Gastrocnemius medialis (tissue), 4 donors: Measurements from ENCODE around the gene CBX8. TPM values are rescaled to one million over a fixed set of nuclear protein-coding genes. Genes with fewer than 3 reads are reported as not detected.
"Not testable (repeated sequence)": the region's sequence is repeated elsewhere in the genome, so short reads cannot be mapped to it uniquely, and the experiment has no call there.

ENCODE experiments used
- ATAC-seq, 2 donors: fragments of 150-250 bp; one replicate each; pipeline ENCODE4 v1.9.1; 2016
- DNase-seq, 2 donors: peaks; one replicate each; pipeline ENCODE4 v3.0.0-alpha.2; 2019
- H3K27ac ChIP-seq, 4 donors: fragments of 200-600 bp; sonication (generic); 1 replicate in 1 of 4; 2 replicates in 3 of 4; pipeline ENCODE4 v1.5.1; 2016 to 2018; ENCODE audit warnings: mild to moderate bottlenecking in 2 of 4, moderate library complexity in 1 of 4
- H3K27me3 ChIP-seq, 3 donors: fragments of 200-600 bp; sonication (generic) in 2 of 3; 1 replicate in 1 of 3; 2 replicates in 2 of 3; pipeline versions ENCODE4 v1.5.1 to v1.6.0; 2016 to 2019; ENCODE audit warnings: mild to moderate bottlenecking in 1 of 3, moderate library complexity in 1 of 3
- H3K36me3 ChIP-seq, 2 donors: fragments of 200-600 bp; sonication (generic) in 1 of 2; one replicate each; pipeline ENCODE4 v1.5.1; 2017 to 2018
- H3K4me1 ChIP-seq, 2 donors: fragments of 200-600 bp; sonication (generic) in 1 of 2; one replicate each; pipeline ENCODE4 v1.5.1; 2016 to 2017; ENCODE audit warnings: mild to moderate bottlenecking in 2 of 2
- H3K4me3 ChIP-seq, 4 donors: fragments of 200-600 bp; sonication (generic) in 3 of 4; 1 replicate in 1 of 4; 2 replicates in 3 of 4; pipeline ENCODE4 v1.5.1; 2016 to 2019; ENCODE audit warnings: mild to moderate bottlenecking in 2 of 4
- H3K9me3 ChIP-seq, 3 donors: fragments of 200-600 bp; sonication (generic) in 2 of 3; 1 replicate in 1 of 3; 2 replicates in 2 of 3; pipeline ENCODE4 v1.5.1; 2016 to 2019
- POLR2A ChIP-seq, 2 donors: fragments of 450-650 bp; IDR thresholded peaks; one replicate each; pipeline ENCODE4 v1.6.1; 2017; ENCODE audit warnings: antibody characterized with exemption in 2 of 2, mild to moderate bottlenecking in 2 of 2, moderate library complexity in 2 of 2
- in situ Hi-C, 4 donors: fragments of 200-750 bp; cut with MboI; loops; one replicate each; pipeline versions ENCODE4 v1.15.0 to v1.8.0; 2017; ENCODE audit warnings: low sequenced_read_pairs in 4 of 4
- intact Hi-C: fragments of 100-400 bp; cut with DNase I; formaldehyde crosslinking; loops from one replicate; pipeline ENCODE4 v1.15.1; 2023; ENCODE audit warnings: low total_unique reads
- total RNA-seq, 4 donors: library from RNA; depleted of rRNA; stranded (reverse); fragments of >200 nt; gene quantifications; one replicate each; pipeline versions ENCODE4 v1.1.0 to v1.2.3, GENCODE V29; 2016
- TF ChIP-seq, protein P1 (sequence below), 5 experiments: fragments of 450-650 bp in 3 of 5; fragments of 200-600 bp in 2 of 5; sonication (generic) in 2 of 5; IDR thresholded peaks in 4 of 5; conservative IDR thresholded peaks in 1 of 5; 1 replicate in 4 of 5; 2 replicates in 1 of 5; pipeline ENCODE4 v1.5.1; 2016 to 2019; ENCODE audit warnings: antibody characterized with exemption in 5 of 5, mild to moderate bottlenecking in 3 of 5, moderate library complexity in 3 of 5

The CBX8 gene
- total RNA-seq, 4 donors from 2014 or later: 0.18 to 0.94 (median 0.49) TPM; not detected in 1

DNA sequence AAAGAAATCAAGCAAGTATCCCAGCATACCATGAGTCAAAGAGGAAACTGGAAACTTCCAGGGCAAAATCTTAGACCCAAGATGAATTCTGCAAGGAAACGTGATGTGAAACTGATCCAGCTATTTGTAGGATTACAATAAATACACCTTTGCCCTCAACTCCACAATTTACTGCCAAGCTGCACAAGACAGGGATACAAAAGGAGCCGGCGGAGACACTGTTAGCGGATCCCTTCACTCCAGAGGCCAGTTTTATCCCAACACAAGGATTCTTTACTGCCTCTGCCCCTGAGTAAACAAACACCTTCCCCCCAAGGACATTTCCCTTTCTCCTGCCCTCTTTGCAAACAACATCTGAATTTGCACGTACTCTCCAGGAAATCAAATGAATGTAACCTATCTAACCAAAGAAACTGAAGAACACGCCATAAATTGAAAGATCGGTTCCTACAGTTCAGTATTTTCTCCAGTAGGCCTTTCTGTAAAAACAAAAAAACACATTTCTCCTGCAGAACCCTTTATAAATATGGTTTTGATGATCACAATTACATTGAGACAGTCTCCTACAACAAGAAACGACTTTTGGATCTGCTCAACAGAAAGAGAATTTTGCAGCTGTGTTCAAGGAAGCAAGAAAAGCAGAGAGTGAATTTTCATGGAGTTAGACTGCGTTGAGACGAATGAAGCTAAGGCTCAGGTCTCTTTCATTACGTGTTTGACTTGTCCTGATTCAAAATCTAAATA is 20.3 kb downstream of the CBX8 start:
- no peaks in the 10 kb centered on the region for H3K9me3 ChIP-seq
- H3K27ac ChIP-seq: peak overlapping the region in 3 of 4 donors; percentile 65 to 71 (median 69)
- DNase-seq (no peak), ATAC-seq (no peak)
- H3K36me3 ChIP-seq: no peaks in the 10 kb centered on the region
- H3K4me3 ChIP-seq: peak overlapping the region in 2 of 4 donors; percentile 61 to 63
- intact Hi-C loops (loop anchor here (1.0 kb wide), 1 partner anchor 21 kb away; the partner anchor contains the start of gene CBX8), in situ Hi-C loops (no loop called here)
- TF ChIP-seq, protein P1, sequence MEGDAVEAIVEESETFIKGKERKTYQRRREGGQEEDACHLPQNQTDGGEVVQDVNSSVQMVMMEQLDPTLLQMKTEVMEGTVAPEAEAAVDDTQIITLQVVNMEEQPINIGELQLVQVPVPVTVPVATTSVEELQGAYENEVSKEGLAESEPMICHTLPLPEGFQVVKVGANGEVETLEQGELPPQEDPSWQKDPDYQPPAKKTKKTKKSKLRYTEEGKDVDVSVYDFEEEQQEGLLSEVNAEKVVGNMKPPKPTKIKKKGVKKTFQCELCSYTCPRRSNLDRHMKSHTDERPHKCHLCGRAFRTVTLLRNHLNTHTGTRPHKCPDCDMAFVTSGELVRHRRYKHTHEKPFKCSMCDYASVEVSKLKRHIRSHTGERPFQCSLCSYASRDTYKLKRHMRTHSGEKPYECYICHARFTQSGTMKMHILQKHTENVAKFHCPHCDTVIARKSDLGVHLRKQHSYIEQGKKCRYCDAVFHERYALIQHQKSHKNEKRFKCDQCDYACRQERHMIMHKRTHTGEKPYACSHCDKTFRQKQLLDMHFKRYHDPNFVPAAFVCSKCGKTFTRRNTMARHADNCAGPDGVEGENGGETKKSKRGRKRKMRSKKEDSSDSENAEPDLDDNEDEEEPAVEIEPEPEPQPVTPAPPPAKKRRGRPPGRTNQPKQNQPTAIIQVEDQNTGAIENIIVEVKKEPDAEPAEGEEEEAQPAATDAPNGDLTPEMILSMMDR (IDR thresholded peaks at IDR 0.05 in 4 of 5, conservative IDR thresholded peaks at IDR 0.05 in 1 of 5): no peak
- no peak for TF ChIP-seq POLR2A (IDR thresholded peaks at IDR 0.05)
- peaks cover 0 to 6% of the 10 kb centered on the region in 2 donors for H3K4me1 ChIP-seq
- H3K27me3 ChIP-seq: peaks cover 74 to 92% (median 82%) of the 10 kb centered on the region in 3 donors

DNA sequence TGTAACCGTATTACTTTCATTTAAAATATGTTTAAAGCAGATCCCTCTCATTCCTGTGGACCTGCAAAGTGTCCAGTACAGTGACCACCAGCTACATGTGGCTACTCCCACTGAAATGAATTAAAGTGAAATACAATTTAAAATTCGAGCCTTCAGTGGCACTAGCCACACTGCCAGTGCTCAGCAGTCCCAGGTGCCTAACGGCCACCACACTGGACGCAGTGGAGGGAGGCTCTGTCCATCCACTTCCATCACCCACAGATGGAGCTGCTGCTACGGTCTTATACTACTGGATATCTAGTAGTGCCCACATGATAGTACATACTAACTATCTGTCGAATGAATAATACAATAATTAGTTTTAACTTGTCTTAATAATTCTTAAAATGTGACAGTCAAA is 21.2 kb downstream of the CBX8 start:
- Histone ChIP-seq H3K9me3 (no peaks in the 10 kb centered on the region), H3K36me3 (no peaks in the 10 kb centered on the region), H3K4me3 (no peak overlapping the region), H3K4me1 (peaks cover 0 to 6% of the 10 kb centered on the region in 2 donors), H3K27ac (no peak overlapping the region), H3K27me3 (peaks cover 69 to 87% (median 73%) of the 10 kb centered on the region in 3 donors)
- TF ChIP-seq, protein P1 (IDR thresholded peaks at IDR 0.05 in 4 of 5, conservative IDR thresholded peaks at IDR 0.05 in 1 of 5): no peak
- TF ChIP-seq POLR2A (IDR thresholded peaks at IDR 0.05): no peak
- DNase-seq (no peak), ATAC-seq (no peak)
- in situ Hi-C loops: no loop called here
- intact Hi-C loops: no loop called here

DNA sequence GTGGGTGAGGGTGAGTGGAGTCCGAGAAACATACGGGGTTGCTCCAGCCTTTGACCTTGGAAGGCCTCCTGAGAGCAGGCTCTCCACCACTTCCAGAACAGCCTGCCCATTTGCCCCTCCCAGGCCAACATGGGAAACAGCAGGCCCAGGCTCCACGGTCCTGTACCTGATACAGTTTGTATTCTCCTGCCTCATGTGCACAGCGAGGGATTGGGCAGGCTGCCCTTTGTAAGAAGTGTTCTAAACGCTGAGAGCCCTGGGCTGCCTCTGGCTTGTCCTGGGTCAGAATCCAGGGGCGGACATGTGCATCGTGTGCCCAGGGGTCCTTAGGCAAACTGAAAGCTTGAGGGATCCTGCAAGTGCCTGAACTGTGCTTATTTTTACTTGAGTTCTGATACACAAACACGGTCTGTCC is 22.3 kb downstream of the CBX8 start:
- DNase-seq (no peak), ATAC-seq (no peak)
- Histone ChIP-seq H3K36me3 (no peaks in the 10 kb centered on the region), H3K4me1 (peaks cover 0 to 6% of the 10 kb centered on the region in 2 donors), H3K9me3 (no peaks in the 10 kb centered on the region), H3K27ac (no peak overlapping the region), H3K27me3 (peaks cover 60 to 80% (median 63%) of the 10 kb centered on the region in 3 donors), H3K4me3 (no peak overlapping the region)
- in situ Hi-C loops: no loop called here
- intact Hi-C loops: no loop called here
- TF ChIP-seq POLR2A (IDR thresholded peaks at IDR 0.05): no peak
- TF ChIP-seq, protein P1 (IDR thresholded peaks at IDR 0.05 in 4 of 5, conservative IDR thresholded peaks at IDR 0.05 in 1 of 5): no peak

GRCh38 chr17:79772726-79773125 is 24.2 kb downstream of the CBX8 start:
- ATAC-seq, in situ Hi-C loops, H3K4me3 ChIP-seq, H3K27ac ChIP-seq, H3K4me1 ChIP-seq, DNase-seq, H3K9me3 ChIP-seq, intact Hi-C loops, H3K36me3 ChIP-seq: not testable (repeated sequence)
- peaks cover 50 to 67% (median 54%) of the 10 kb centered on the region in 3 donors for H3K27me3 ChIP-seq

- H3K27me3 ChIP-seq: peaks cover 41 to 55% (median 43%) of the 10 kb centered on the region in 3 donors
- no peak overlapping the region for H3K4me3 ChIP-seq
- H3K4me1 ChIP-seq: no peaks in the 10 kb centered on the region
- H3K27ac ChIP-seq: no peak overlapping the region
- TF ChIP-seq POLR2A (IDR thresholded peaks at IDR 0.05): no peak
- TF ChIP-seq, protein P1 (IDR thresholded peaks at IDR 0.05 in 4 of 5, conservative IDR thresholded peaks at IDR 0.05 in 1 of 5): no peak
- intact Hi-C loops: no loop called here
- DNase-seq: no peak
- no peaks in the 10 kb centered on the region for H3K9me3 ChIP-seq
- no peaks in the 10 kb centered on the region for H3K36me3 ChIP-seq
- ATAC-seq: no peak
- in situ Hi-C loops: no loop called here
Measured at GRCh38 chr17:79771276-79771675, 25.6 kb downstream of the CBX8 start.
